Measurements from ENCODE around the gene CCDC171.

CCDC171 gene

DNA sequence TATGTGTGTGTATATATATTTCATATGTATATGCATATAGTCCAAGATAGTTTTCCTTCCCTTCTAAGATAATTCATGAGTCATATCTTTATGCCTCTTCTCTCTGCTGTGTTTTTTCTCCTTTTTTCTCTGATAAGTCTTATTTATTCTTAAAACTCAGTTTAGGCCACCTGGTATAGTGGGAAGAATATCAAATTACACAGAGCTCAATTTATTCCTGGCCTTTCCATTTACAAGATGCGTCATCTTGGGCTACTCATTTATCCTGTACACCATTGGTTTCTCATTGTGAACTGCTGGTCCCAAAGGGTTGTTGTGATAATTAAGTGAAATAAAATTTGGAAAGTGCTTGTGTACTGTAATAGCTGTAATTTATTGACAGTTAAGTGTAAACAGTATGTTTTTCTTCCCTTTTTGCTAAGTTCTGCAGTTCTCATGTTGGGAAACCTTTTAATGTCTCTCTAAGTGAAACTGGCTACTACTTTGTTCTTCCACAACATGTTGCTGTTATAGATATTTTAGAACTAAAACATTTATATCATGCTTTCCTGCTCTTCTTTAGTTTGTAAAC lies 19.4 kb downstream of the CCDC171 start:
- Histone ChIP-seq H3K27me3 (ENCODE audit: insufficient read depth, poor library complexity, severe bottlenecking) (no peaks in the 10 kb centered on the region), H3K4me3 (replicated peaks; ENCODE audit: insufficient read depth, low read length) (no peak overlapping the region), H3K27ac (replicated peaks) (no peak overlapping the region)
- no peak for TF ChIP-seq SPI1 (IDR thresholded peaks at IDR 0.05; ENCODE audit: borderline replicate concordance, low read depth)
- TF ChIP-seq GABPA (IDR thresholded peaks at IDR 0.05; ENCODE audit: low read depth): no peak
- no peak for TF ChIP-seq POLR2AphosphoS5 (IDR thresholded peaks at IDR 0.05; ENCODE audit: low read depth)
- DNase-seq (ENCODE audit: low read depth in 1 of 2, low spot score in 1 of 2): no peak

DNA sequence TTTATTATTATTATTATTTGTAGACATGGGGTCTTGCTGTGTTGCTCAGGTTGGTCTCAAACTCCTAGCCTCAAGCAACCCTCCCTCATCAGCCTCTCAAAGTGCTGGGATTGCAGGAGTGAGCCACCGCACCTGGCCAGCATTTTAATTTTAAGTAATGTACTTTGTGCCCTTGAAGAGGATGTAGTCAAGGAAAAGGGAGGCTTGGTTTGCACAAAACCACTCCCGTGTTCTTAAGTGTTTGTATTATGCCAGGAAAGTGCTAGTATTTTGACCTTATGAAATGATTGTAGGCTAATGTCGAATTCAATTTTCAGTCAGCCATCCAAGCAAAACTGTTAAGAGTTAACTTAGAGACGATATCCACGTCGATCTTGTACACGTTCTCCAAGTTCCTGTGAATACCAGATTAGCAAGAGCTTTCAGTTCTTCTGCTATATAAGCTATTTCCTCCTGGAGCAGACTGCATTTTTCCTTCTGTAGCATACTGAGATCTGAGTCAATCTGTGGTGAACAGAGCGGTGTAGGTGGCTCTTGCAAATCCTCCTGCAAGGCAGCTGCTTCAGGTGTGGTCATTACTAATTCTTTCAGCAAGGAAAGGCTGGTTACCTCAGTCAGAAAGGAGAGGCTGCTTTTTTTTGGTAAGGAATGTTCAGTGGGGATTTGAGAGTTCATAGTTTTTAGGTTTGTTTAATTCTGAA lies 23.7 kb downstream of the CCDC171 start:
- Histone ChIP-seq H3K27ac (replicated peaks) (no peak overlapping the region), H3K4me3 (replicated peaks; ENCODE audit: insufficient read depth, low read length) (no peak overlapping the region), H3K27me3 (ENCODE audit: insufficient read depth, poor library complexity, severe bottlenecking) (no peaks in the 10 kb centered on the region)
- TF ChIP-seq POLR2AphosphoS5 (IDR thresholded peaks at IDR 0.05; ENCODE audit: low read depth) (no peak), GABPA (IDR thresholded peaks at IDR 0.05; ENCODE audit: low read depth) (no peak), SPI1 (IDR thresholded peaks at IDR 0.05; ENCODE audit: borderline replicate concordance, low read depth) (no peak)
- TF ChIP-seq, protein P1, sequence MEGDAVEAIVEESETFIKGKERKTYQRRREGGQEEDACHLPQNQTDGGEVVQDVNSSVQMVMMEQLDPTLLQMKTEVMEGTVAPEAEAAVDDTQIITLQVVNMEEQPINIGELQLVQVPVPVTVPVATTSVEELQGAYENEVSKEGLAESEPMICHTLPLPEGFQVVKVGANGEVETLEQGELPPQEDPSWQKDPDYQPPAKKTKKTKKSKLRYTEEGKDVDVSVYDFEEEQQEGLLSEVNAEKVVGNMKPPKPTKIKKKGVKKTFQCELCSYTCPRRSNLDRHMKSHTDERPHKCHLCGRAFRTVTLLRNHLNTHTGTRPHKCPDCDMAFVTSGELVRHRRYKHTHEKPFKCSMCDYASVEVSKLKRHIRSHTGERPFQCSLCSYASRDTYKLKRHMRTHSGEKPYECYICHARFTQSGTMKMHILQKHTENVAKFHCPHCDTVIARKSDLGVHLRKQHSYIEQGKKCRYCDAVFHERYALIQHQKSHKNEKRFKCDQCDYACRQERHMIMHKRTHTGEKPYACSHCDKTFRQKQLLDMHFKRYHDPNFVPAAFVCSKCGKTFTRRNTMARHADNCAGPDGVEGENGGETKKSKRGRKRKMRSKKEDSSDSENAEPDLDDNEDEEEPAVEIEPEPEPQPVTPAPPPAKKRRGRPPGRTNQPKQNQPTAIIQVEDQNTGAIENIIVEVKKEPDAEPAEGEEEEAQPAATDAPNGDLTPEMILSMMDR (IDR thresholded peaks at IDR 0.05; ENCODE audit: insufficient read depth, low read length): no peak
- TF ChIP-seq, protein P2, sequence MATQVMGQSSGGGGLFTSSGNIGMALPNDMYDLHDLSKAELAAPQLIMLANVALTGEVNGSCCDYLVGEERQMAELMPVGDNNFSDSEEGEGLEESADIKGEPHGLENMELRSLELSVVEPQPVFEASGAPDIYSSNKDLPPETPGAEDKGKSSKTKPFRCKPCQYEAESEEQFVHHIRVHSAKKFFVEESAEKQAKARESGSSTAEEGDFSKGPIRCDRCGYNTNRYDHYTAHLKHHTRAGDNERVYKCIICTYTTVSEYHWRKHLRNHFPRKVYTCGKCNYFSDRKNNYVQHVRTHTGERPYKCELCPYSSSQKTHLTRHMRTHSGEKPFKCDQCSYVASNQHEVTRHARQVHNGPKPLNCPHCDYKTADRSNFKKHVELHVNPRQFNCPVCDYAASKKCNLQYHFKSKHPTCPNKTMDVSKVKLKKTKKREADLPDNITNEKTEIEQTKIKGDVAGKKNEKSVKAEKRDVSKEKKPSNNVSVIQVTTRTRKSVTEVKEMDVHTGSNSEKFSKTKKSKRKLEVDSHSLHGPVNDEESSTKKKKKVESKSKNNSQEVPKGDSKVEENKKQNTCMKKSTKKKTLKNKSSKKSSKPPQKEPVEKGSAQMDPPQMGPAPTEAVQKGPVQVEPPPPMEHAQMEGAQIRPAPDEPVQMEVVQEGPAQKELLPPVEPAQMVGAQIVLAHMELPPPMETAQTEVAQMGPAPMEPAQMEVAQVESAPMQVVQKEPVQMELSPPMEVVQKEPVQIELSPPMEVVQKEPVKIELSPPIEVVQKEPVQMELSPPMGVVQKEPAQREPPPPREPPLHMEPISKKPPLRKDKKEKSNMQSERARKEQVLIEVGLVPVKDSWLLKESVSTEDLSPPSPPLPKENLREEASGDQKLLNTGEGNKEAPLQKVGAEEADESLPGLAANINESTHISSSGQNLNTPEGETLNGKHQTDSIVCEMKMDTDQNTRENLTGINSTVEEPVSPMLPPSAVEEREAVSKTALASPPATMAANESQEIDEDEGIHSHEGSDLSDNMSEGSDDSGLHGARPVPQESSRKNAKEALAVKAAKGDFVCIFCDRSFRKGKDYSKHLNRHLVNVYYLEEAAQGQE (IDR thresholded peaks at IDR 0.05; ENCODE audit: insufficient replicate concordance, low read depth): no peak
- DNase-seq (ENCODE audit: low read depth in 1 of 2, low spot score in 1 of 2): no peak

DNA sequence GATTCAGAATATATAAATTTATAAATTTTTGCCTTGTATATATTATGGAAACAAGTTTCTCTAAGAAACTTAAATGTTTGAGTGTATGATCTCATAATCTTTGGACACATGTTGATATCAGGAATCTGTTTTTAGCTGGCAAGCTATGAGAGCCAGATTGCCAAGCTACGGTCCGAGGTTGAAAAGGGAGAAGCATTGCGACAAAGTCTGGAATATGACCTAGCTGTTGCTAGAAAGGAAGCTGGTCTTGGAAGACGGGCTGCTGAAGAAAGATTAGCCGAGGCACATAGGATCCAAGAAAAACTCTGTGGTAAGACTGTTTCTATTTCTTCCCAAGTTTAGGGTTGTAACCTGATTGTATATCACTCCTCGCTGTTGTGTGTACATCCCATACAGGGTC lies 25.9 kb downstream of the CCDC171 start:
- TF ChIP-seq, protein P2 (IDR thresholded peaks at IDR 0.05; ENCODE audit: insufficient replicate concordance, low read depth): no peak
- TF ChIP-seq SPI1 (IDR thresholded peaks at IDR 0.05; ENCODE audit: borderline replicate concordance, low read depth) (no peak), GABPA (IDR thresholded peaks at IDR 0.05; ENCODE audit: low read depth) (no peak), POLR2AphosphoS5 (IDR thresholded peaks at IDR 0.05; ENCODE audit: low read depth) (no peak)
- TF ChIP-seq, protein P1 (IDR thresholded peaks at IDR 0.05; ENCODE audit: insufficient read depth, low read length): no peak
- DNase-seq (ENCODE audit: low read depth in 1 of 2, low spot score in 1 of 2): no peak
- H3K27ac ChIP-seq (replicated peaks): no peak overlapping the region
- no peaks in the 10 kb centered on the region for H3K27me3 ChIP-seq (ENCODE audit: insufficient read depth, poor library complexity, severe bottlenecking)
- H3K4me3 ChIP-seq (replicated peaks; ENCODE audit: insufficient read depth, low read length): no peak overlapping the region

DNA sequence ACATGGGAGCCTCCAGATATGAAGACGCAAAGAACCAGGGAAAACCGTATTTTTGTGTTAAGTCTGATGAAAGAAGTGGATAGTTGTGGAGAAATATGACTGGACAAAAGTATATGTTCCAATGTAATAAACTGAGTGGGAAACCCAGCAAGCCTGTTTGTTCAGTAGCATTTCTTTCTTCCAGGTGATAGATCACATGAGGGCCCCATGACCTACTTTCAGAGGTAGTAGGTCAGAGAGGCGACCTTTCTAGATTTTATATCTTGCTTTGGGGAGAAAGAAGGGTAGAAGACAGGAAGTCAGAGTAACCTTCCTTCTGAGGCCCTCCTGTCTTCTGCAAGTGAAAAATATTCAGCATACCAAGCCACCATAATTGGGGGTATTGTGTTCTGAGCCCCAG lies 31.5 kb downstream of the CCDC171 start:
- Histone ChIP-seq H3K4me3 (replicated peaks; ENCODE audit: insufficient read depth, low read length) (no peak overlapping the region), H3K27ac (replicated peaks) (no peak overlapping the region), H3K27me3 (ENCODE audit: insufficient read depth, poor library complexity, severe bottlenecking) (no peaks in the 10 kb centered on the region)
- TF ChIP-seq, protein P1 (IDR thresholded peaks at IDR 0.05; ENCODE audit: insufficient read depth, low read length): no peak
- TF ChIP-seq, protein P2 (IDR thresholded peaks at IDR 0.05; ENCODE audit: insufficient replicate concordance, low read depth): no peak
- no peak for TF ChIP-seq GABPA (IDR thresholded peaks at IDR 0.05; ENCODE audit: low read depth)
- TF ChIP-seq SPI1 (IDR thresholded peaks at IDR 0.05; ENCODE audit: borderline replicate concordance, low read depth): no peak
- TF ChIP-seq POLR2AphosphoS5 (IDR thresholded peaks at IDR 0.05; ENCODE audit: low read depth): no peak
- DNase-seq (ENCODE audit: low read depth in 1 of 2, low spot score in 1 of 2): no peak

Data from HL-60 (cell line).